Measurements from ENCODE around the gene DTYMK. TPM values are rescaled to one million over a fixed set of nuclear protein-coding genes. Genes with fewer than 3 reads are reported as not detected.

DTYMK gene
- total RNA-seq = 60.6 and 64.4 TPM in 2 replicates

GRCh38 chr2:241686650-241687425 lies at the start of gene DTYMK:
TSS of gene DTYMK (minus strand) at chr2:241686815. CDS start at chr2:241686783, 32 bp downstream.

GRCh38 chr2:241734467-241735208 lies 48.0 kb upstream of the DTYMK start, which contains the start of gene D2HGDH:
TSS of gene D2HGDH (plus strand) at chr2:241734630. CDS start at chr2:241735225, 595 bp downstream.

GRCh38 chr2:241701399-241702154 lies 15.0 kb upstream of the DTYMK start, which contains the start of gene ING5:
TSS of gene ING5 (plus strand) at chr2:241702039. CDS start at chr2:241702066, 27 bp downstream.

GRCh38 chr2:241637018-241637794 lies 49.4 kb downstream of the DTYMK start, which contains the start of the genes ATG4B and THAP4:
TSS of gene ATG4B (plus strand) at chr2:241637693. CDS start at chr2:241637715, 22 bp downstream.
TSS of gene THAP4 (minus strand) at chr2:241637158. CDS start at chr2:241637017, 141 bp downstream.

Other genes with a start within 250 kb of the DTYMK start
- 261 and 295 TPM in 2 replicates for gene STK25, start 178.2 kb downstream of the DTYMK start, total RNA-seq
- gene BOK, start 128.1 kb downstream of the DTYMK start, total RNA-seq = 28.6 and 35.9 TPM in 2 replicates
- 34.8 and 45.0 TPM in 2 replicates for gene THAP4, start 49.7 kb downstream of the DTYMK start, total RNA-seq
- gene ATG4B, start 49.1 kb downstream of the DTYMK start, total RNA-seq = 49.3 and 52.5 TPM in 2 replicates
- gene ING5, start 15.2 kb upstream of the DTYMK start, total RNA-seq = 18.0 and 19.3 TPM in 2 replicates
- 9.2 and 10.1 TPM in 2 replicates for gene D2HGDH, start 47.8 kb upstream of the DTYMK start, total RNA-seq
- not detected in 2 replicates for gene GAL3ST2, start 90.0 kb upstream of the DTYMK start, total RNA-seq
- gene NEU4, start 122.4 kb upstream of the DTYMK start, total RNA-seq = not detected in 2 replicates
- gene PDCD1, start 172.1 kb upstream of the DTYMK start, total RNA-seq = not detected in 2 replicates
- gene RTP5, start 182.9 kb upstream of the DTYMK start, total RNA-seq = not detected in 2 replicates

All from thoracic aorta endothelial cell (primary cell).